ENCODE measurements around the gene P2RY1.

The P2RY1 gene

GRCh38 chr3:152853196-152853595 is 18.3 kb downstream of the P2RY1 start:
- Histone ChIP-seq H3K4me2 (ENCODE audit: insufficient read depth, low read length) (no peak overlapping the region), H3K4me1 (ENCODE audit: insufficient read depth, low read length) (no peaks in the 10 kb centered on the region), H4K20me1 (ENCODE audit: insufficient read depth, low read length) (no peaks in the 10 kb centered on the region), H3K4me3 (ENCODE audit: low read depth in 1 of 2, low read length in 2 of 2) (no peak overlapping the region), H3K27ac (ENCODE audit: low read length) (no peak overlapping the region), H3K9ac (ENCODE audit: low read depth, low read length) (no peak overlapping the region), H3K9me3 (ENCODE audit: insufficient read depth, low read length, severe bottlenecking) (no peaks in the 10 kb centered on the region), H3K36me3 (ENCODE audit: insufficient read depth, low read length) (no peaks in the 10 kb centered on the region), H3K27me3 (ENCODE audit: insufficient read depth, low read length, poor library complexity) (no peaks in the 10 kb centered on the region), H2AFZ (ENCODE audit: low read depth, low read length) (no peak overlapping the region), H3K79me2 (ENCODE audit: insufficient read depth, low read length) (no peaks in the 10 kb centered on the region)
- TF ChIP-seq CTCF (IDR thresholded peaks at IDR 0.05; ENCODE audit: borderline replicate concordance, extremely low read depth, low read length, poor library complexity, severe bottlenecking) (no peak), EZH2 (IDR thresholded peaks at IDR 0.05; ENCODE audit: borderline replicate concordance, low read depth, low read length, severe bottlenecking) (no peak)
- DNase-seq: no peak
- no peak for ATAC-seq (ENCODE audit: insufficient read depth, low read depth)

- no peaks in the 10 kb centered on the region for H3K27me3 ChIP-seq (ENCODE audit: insufficient read depth, low read length, poor library complexity)
- DNase-seq: no peak
- no peak for ATAC-seq (ENCODE audit: insufficient read depth, low read depth)
- H3K4me1 ChIP-seq (ENCODE audit: insufficient read depth, low read length): no peaks in the 10 kb centered on the region
- TF ChIP-seq CTCF (IDR thresholded peaks at IDR 0.05; ENCODE audit: borderline replicate concordance, extremely low read depth, low read length, poor library complexity, severe bottlenecking) (no peak), EZH2 (IDR thresholded peaks at IDR 0.05; ENCODE audit: borderline replicate concordance, low read depth, low read length, severe bottlenecking) (no peak)
- no peak overlapping the region for H3K4me3 ChIP-seq (ENCODE audit: low read depth in 1 of 2, low read length in 2 of 2)
- H3K79me2 ChIP-seq (ENCODE audit: insufficient read depth, low read length): no peaks in the 10 kb centered on the region
- no peaks in the 10 kb centered on the region for H3K9me3 ChIP-seq (ENCODE audit: insufficient read depth, low read length, severe bottlenecking)
- no peak overlapping the region for H3K9ac ChIP-seq (ENCODE audit: low read depth, low read length)
- H3K36me3 ChIP-seq (ENCODE audit: insufficient read depth, low read length): no peaks in the 10 kb centered on the region
- no peaks in the 10 kb centered on the region for H4K20me1 ChIP-seq (ENCODE audit: insufficient read depth, low read length)
- H3K27ac ChIP-seq (ENCODE audit: low read length): no peak overlapping the region
- no peak overlapping the region for H3K4me2 ChIP-seq (ENCODE audit: insufficient read depth, low read length)
- H2AFZ ChIP-seq (ENCODE audit: low read depth, low read length): no peak overlapping the region
Measured at GRCh38 chr3:152857082-152857481, 22.2 kb downstream of the P2RY1 start.

GRCh38 chr3:152858170-152858800 is 23.4 kb downstream of the P2RY1 start:
- no peak overlapping the region for H3K4me3 ChIP-seq (ENCODE audit: low read depth in 1 of 2, low read length in 2 of 2)
- H3K9me3 ChIP-seq (ENCODE audit: insufficient read depth, low read length, severe bottlenecking): no peaks in the 10 kb centered on the region
- no peak for ATAC-seq (ENCODE audit: insufficient read depth, low read depth)
- no peak overlapping the region for H3K9ac ChIP-seq (ENCODE audit: low read depth, low read length)
- no peak for TF ChIP-seq EZH2 (IDR thresholded peaks at IDR 0.05; ENCODE audit: borderline replicate concordance, low read depth, low read length, severe bottlenecking)
- no peak for TF ChIP-seq CTCF (IDR thresholded peaks at IDR 0.05; ENCODE audit: borderline replicate concordance, extremely low read depth, low read length, poor library complexity, severe bottlenecking)
- no peak overlapping the region for H3K4me2 ChIP-seq (ENCODE audit: insufficient read depth, low read length)
- H3K79me2 ChIP-seq (ENCODE audit: insufficient read depth, low read length): no peaks in the 10 kb centered on the region
- no peak overlapping the region for H2AFZ ChIP-seq (ENCODE audit: low read depth, low read length)
- no peaks in the 10 kb centered on the region for H3K36me3 ChIP-seq (ENCODE audit: insufficient read depth, low read length)
- DNase-seq: no peak
- H3K27ac ChIP-seq (ENCODE audit: low read length): no peak overlapping the region
- H3K4me1 ChIP-seq (ENCODE audit: insufficient read depth, low read length): no peaks in the 10 kb centered on the region
- no peaks in the 10 kb centered on the region for H4K20me1 ChIP-seq (ENCODE audit: insufficient read depth, low read length)
- H3K27me3 ChIP-seq (ENCODE audit: insufficient read depth, low read length, poor library complexity): no peaks in the 10 kb centered on the region

All from DND-41 (cell line).